AG04450 (cell line): ENCODE measurements around the gene SYT12. TPM values are rescaled to one million over a fixed set of nuclear protein-coding genes. Genes with fewer than 3 reads are reported as not detected.

Source experiments
- CTCF ChIA-PET: fragments of 300-600, 350-600 bp; formaldehyde crosslinking; extraction: SDS; loops from one replicate; lab custom pipeline; 2022; ENCODE audit warnings: antibody characterized with exemption, inconsistent platforms; lab: Charles Lee
- POLR2A ChIA-PET: fragments of 350-600 bp; formaldehyde crosslinking; extraction: SDS; loops from one replicate; lab custom pipeline; 2021; ENCODE audit warnings: antibody characterized with exemption, inconsistent platforms; lab: Yijun Ruan, JAX
- DNase-seq: peaks from one replicate; pipeline ENCODE4 v3.0.0-alpha.2; 2011; ENCODE audit warnings: low read depth, low spot score
- H3K27ac ChIP-seq: one replicate; pipeline ENCODE4 v1.5.1; 2012; ENCODE audit warnings: low read depth, low read length, control low read depth
- H3K27me3 ChIP-seq: one replicate; pipeline ENCODE4 v1.6.0; 2012; ENCODE audit warnings: low read length; ENCODE audit not compliant: control insufficient read depth, insufficient read depth
- H3K4me3 ChIP-seq: 2 replicates; pipeline ENCODE4 v1.5.1; 2011; ENCODE audit warnings: mild to moderate bottlenecking, low read depth, low read length, control low read depth
- H3K9me3 ChIP-seq: 2 replicates; pipeline ENCODE4 v1.5.1; 2012; ENCODE audit warnings: low read length; ENCODE audit not compliant: control insufficient read depth, insufficient read depth
- polyA plus RNA-seq: library from polyadenylated mRNA; depleted of rRNA; stranded (reverse); fragments of >200 nt; gene quantifications from 2 replicates; pipeline ENCODE4 v1.2.3, GENCODE V29; 2011
- TF ChIP-seq, protein P1 (sequence below): IDR thresholded peaks from 2 replicates; pipeline ENCODE4 v1.5.1; 2011; ENCODE audit warnings: low read depth, low read length, control low read depth, inconsistent platforms

The SYT12 gene
- polyA plus RNA-seq, 1 experiment, result 0.30 TPM

DNA sequence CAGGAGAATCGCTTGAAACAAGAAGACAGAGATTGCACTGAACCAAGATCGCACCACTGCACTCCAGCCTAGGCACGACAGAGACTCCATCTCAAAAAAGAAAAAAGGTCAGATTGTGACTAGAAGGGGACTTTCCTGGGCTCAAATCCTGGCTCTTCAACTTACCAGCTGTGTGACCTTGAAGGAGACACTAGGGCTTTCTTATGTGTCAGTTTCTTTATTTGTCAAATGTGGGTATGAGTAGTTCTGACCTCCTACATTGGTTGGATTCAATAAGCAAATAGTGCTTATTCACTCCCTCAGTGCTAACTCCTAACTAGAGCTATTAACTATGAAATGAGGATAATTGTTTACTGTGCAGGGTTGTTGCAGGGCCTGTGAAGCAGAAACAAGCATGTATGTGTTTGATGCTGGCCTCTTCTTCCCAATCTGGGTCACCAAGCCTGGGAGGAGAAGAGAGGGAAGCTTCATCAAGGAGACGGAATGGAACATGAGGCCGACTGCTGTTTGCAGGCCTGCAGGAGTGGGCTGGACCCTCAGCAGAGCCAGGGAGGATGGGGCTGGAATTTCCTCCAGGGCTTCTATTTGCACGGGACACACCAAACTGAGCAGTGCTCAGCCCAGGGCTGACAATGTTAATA, 56.3 kb downstream of the SYT12 start:
- Histone ChIP-seq H3K9me3 (no peaks in the 10 kb centered on the region), H3K4me3 (no peak overlapping the region), H3K27me3 (no peaks in the 10 kb centered on the region), H3K27ac (no peak overlapping the region)
- DNase-seq, result no peak
- TF ChIP-seq, protein P1, sequence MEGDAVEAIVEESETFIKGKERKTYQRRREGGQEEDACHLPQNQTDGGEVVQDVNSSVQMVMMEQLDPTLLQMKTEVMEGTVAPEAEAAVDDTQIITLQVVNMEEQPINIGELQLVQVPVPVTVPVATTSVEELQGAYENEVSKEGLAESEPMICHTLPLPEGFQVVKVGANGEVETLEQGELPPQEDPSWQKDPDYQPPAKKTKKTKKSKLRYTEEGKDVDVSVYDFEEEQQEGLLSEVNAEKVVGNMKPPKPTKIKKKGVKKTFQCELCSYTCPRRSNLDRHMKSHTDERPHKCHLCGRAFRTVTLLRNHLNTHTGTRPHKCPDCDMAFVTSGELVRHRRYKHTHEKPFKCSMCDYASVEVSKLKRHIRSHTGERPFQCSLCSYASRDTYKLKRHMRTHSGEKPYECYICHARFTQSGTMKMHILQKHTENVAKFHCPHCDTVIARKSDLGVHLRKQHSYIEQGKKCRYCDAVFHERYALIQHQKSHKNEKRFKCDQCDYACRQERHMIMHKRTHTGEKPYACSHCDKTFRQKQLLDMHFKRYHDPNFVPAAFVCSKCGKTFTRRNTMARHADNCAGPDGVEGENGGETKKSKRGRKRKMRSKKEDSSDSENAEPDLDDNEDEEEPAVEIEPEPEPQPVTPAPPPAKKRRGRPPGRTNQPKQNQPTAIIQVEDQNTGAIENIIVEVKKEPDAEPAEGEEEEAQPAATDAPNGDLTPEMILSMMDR, result no peak
- ChIA-PET POLR2A (interaction anchor here (0.8 kb wide), 1 partner anchor 39 kb away, joined by 4 read pairs; the partner anchor contains the start of gene KDM2A), CTCF (no interaction called here)

DNA sequence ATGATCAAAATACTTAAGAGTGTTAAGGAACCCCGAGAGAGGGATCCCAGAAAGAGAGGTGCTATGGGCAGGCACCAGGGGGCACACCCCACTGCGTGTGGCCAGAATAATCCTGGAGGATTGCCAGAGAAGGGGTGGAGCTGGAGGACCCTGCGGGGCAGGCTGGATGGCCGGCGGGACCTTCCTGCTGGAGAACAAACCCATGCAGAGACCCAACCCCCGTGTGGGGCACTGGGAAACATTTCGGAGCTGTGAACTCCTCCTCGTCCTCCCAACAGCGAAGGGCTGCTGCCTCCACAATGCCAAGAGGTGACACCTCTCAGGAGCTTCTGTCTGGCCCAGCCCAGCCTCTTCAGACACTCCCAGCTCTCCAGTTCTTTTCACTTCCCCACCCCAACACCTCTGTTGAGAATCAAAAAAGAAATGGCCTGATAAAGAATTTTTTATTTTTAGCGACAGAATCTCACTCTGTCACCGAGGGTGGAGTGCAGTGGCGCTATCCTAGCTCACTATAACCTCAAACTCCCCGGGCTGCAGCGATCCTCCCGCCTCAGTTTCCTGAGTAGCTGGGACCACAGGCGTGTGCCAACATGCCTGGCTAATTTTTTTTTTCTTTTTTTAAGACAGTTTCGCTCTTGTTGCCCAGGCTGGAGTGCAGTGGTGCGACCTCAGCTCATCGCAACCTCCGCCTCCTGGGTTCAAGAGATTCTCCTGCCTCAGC, 59.3 kb downstream of the SYT12 start:
- Histone ChIP-seq H3K9me3 (no peaks in the 10 kb centered on the region), H3K4me3 (no peak overlapping the region), H3K27me3 (no peaks in the 10 kb centered on the region), H3K27ac (no peak overlapping the region)
- ChIA-PET POLR2A (no interaction called here), CTCF (interaction anchor here (0.6 to 1.6 kb wide), 7 partner anchors 12 to 235 kb away, joined by 3 to 7 read pairs (median 3); no protein-coding TSS in a partner anchor)
- DNase-seq, result no peak
- TF ChIP-seq, protein P1, result no peak

DNA sequence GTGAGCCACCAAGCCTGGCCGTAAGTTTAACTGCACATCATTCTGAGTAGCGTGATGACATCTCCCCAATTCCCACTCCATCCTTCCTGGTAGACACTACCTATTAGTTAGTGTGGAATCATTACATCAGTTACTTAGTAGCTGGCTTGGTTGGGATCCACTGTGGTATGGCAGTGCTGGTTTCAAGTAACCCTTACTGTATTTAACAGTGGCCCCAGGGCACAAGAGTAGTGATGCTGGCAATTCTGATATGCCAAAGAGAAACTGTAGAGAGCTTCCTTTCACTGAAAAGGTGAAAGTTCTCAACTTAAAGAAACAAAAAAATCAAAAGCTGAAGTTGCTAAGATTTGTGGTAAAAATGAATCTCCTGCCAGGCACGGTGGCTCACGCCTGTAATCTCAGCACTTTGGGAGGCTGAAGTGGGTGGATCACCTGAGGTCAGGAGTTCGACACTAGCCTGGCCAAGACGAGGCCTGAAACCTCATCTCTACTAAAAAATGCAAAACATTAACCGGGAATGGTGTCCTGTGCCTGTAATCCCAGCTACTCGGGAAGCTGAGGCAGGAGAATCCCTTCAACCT, 60.9 kb downstream of the SYT12 start:
- H3K27me3 ChIP-seq, result no peaks in the 10 kb centered on the region
- ChIA-PET CTCF (interaction anchor here (0.6 to 0.7 kb wide), 2 partner anchors 276 to 389 kb away, joined by 3 read pairs; no protein-coding TSS in a partner anchor), POLR2A (no interaction called here)
- no peaks in the 10 kb centered on the region for H3K9me3 ChIP-seq
- no peak for DNase-seq
- no peak overlapping the region for H3K4me3 ChIP-seq
- no peak overlapping the region for H3K27ac ChIP-seq
- TF ChIP-seq, protein P1, result no peak

DNA sequence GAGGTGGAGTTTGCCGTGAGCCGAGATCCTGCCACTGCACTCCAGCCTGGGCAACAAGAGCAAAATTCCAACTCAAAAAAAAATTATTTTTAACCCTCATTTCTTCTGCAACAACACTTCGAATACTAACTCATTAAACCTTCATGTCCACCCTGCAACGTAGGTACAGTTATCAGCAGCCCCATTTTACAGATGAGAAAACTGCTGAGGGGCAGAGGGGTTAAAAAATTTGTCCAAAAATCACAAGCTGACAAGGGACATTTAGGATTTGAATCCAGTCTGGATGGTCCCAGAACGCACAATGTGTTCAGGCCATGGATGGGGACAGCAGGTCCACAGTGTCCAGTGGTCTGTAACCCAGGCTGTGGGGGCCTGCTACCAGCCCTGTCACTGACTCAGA, 62.7 kb downstream of the SYT12 start:
- ChIA-PET CTCF (interaction anchor here (1.0 kb wide), 1 partner anchor 64 kb away, joined by 3 read pairs; no protein-coding TSS in a partner anchor), POLR2A (no interaction called here)
- H3K9me3 ChIP-seq, result no peaks in the 10 kb centered on the region
- H3K27me3 ChIP-seq, result no peaks in the 10 kb centered on the region
- TF ChIP-seq, protein P1, result no peak
- DNase-seq, result no peak
- no peak overlapping the region for H3K4me3 ChIP-seq
- no peak overlapping the region for H3K27ac ChIP-seq
